Measurements from ENCODE around the gene RNF151.

GRCh38 chr16:1933097-1933661, 33.5 kb upstream of the RNF151 start:
- TF ChIP-seq CTCF (IDR thresholded peaks at IDR 0.05) (no peak), EZH2 (IDR thresholded peaks at IDR 0.05; ENCODE audit: borderline replicate concordance, insufficient read depth, low read depth, low read length, poor library complexity, severe bottlenecking) (no peak)

Data from B cell (primary cell).